ENCODE data around the gene ABT1. TPM values are rescaled to one million over a fixed set of nuclear protein-coding genes. Genes with fewer than 3 reads are reported as not detected.

The ABT1 gene
- total RNA-seq, 1 experiment from 2014 or later, result 26.7 TPM

GRCh38 chr6:26598267-26598666 lies 1.5 kb downstream of the ABT1 start:
- Histone ChIP-seq H3K27ac (ENCODE audit: low read depth, low read length) (no peak overlapping the region), H4K20me1 (ENCODE audit: insufficient read depth) (no peaks in the 10 kb centered on the region), H3K4me1 (ENCODE audit: control insufficient read depth in 1 of 2, insufficient read depth in 2 of 2, low read length in 2 of 2) (peaks cover 19 to 37% of the 10 kb centered on the region in 2 experiments), H3K9me2 (ENCODE audit: insufficient read depth) (no peaks in the 10 kb centered on the region), H3K9me3 (ENCODE audit: control insufficient read depth in 1 of 2, insufficient read depth in 1 of 2, low read depth in 1 of 2, low read length in 2 of 2) (no peaks in the 10 kb centered on the region), H3K27me3 (ENCODE audit: insufficient read depth, low read length) (no peaks in the 10 kb centered on the region), H3K9ac (ENCODE audit: low read length) (no peak overlapping the region), H3K79me2 (ENCODE audit: insufficient read depth, low read length) (peaks cover 22% of the 10 kb centered on the region), H2AFZ (ENCODE audit: low read depth, low read length, poor library complexity, severe bottlenecking) (no peak overlapping the region), H3K36me3 (ENCODE audit: control insufficient read depth in 1 of 2, insufficient read depth in 2 of 2, low read length in 2 of 2) (peaks cover 2 to 16% of the 10 kb centered on the region in 2 experiments; a peak in 1 of 4 replicates), H3K4me2 (ENCODE audit: low read length) (peak overlapping the region; percentile 92), H3K4me3 (replicated peaks in 1 of 2; ENCODE audit: low read depth in 1 of 2, low read length in 2 of 2) (peak overlapping the region; percentile 94 to 98)
- no TSS peak for BruUV-seq (replicated peaks)
- ATAC-seq (no peak), DNase-seq (ENCODE audit: low read depth, low spot score) (no peak)
- ChIA-PET RAD21 (ENCODE audit: low non-redundant PET in 1 of 2, low total read pairs in 2 of 2, uncharacterized antibody in 2 of 2, unreplicated experiment in 2 of 2) (no interaction called here), CTCF (no interaction called here), POLR2A (no interaction called here)
- no peak for TF ChIP-seq POLR2A (IDR thresholded peaks at IDR 0.05; ENCODE audit: borderline replicate concordance, extremely low read depth, insufficient read depth, insufficient read length)
- no peak for TF ChIP-seq RAD21 (IDR thresholded peaks at IDR 0.05; ENCODE audit: low read depth)
- TF ChIP-seq SP1 (IDR thresholded peaks at IDR 0.05; ENCODE audit: low read depth), result no peak
- TF ChIP-seq CBX3 (IDR thresholded peaks at IDR 0.05; ENCODE audit: low read depth), result no peak
- TF ChIP-seq CTCF (IDR thresholded peaks at IDR 0.05 in 2 of 3, conservative IDR thresholded peaks at IDR 0.05 in 1 of 3; ENCODE audit: borderline replicate concordance in 1 of 3, insufficient read depth in 1 of 3, low read depth in 2 of 3, low read length in 2 of 3), result no peak
- no peak for TF ChIP-seq EZH2phosphoT487 (IDR thresholded peaks at IDR 0.05; ENCODE audit: borderline replicate concordance)
- no peak for TF ChIP-seq EGR1 (IDR thresholded peaks at IDR 0.05; ENCODE audit: low read depth)
- no peak for TF ChIP-seq REST (IDR thresholded peaks at IDR 0.05; ENCODE audit: low read depth)
- TF ChIP-seq ZNF274 (IDR thresholded peaks at IDR 0.05; ENCODE audit: low read depth, low read length), result no peak
- TF ChIP-seq MAX (IDR thresholded peaks at IDR 0.05), result no peak
- no peak for TF ChIP-seq JUND (IDR thresholded peaks at IDR 0.05)
- no peak for TF ChIP-seq ZBTB33 (IDR thresholded peaks at IDR 0.05; ENCODE audit: extremely low read depth, insufficient replicate concordance, low read length)
- TF ChIP-seq ELF1 (IDR thresholded peaks at IDR 0.05; ENCODE audit: borderline replicate concordance, low read depth), result no peak
- no peak for TF ChIP-seq EZH2 (IDR thresholded peaks at IDR 0.05)
- no peak for TF ChIP-seq POLR2AphosphoS5 (IDR thresholded peaks at IDR 0.05; ENCODE audit: low read depth, low read length)
- TF ChIP-seq FOSL1 (IDR thresholded peaks at IDR 0.05; ENCODE audit: low read depth), result no peak
- no peak for TF ChIP-seq ZFX (IDR thresholded peaks at IDR 0.05)
- intact Hi-C loops (cut with micrococcal nuclease), result loop anchor here (5.0 kb wide), 1 partner anchor 534 kb away; a partner anchor contains a TSS

All from HCT116 (cell line).